DMS79 treated with DMSO at 0.1 percent for 48 hours (cell line): ENCODE data around the gene DSPP.
"Not testable (repeated sequence)": the region's sequence is repeated elsewhere in the genome, so short reads cannot be mapped to it uniquely, and the experiment has no call there.

Experiments
- DNase-seq: peaks from one replicate; lab custom pipeline; 2025; lab: John Stamatoyannopoulos, UW

The DSPP gene

DNA sequence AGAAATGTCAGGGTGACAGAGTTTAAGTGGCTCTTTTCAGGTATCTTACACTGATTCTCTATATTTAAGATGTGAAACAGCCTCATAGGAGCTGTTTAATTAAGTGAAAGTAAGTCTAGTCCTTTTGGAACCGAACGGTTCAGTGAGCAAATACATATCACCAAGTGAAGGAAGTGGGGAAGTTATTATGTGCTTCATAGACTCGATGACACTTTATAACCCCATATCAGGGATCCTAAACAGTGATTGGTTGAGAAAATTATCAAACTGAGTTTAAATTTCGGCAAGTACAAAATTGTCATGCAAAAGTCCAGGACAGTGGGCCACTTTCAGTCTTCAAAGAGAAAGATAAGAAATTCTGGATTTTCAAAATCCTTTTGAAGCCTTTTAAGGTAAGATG is at the start of gene DSPP:
TSS of gene DSPP (plus strand) at position 301 of the 400 bp plus-strand sequence. CDS start 2,380 bp downstream, outside the sequence.
- no peak for DNase-seq

DNA sequence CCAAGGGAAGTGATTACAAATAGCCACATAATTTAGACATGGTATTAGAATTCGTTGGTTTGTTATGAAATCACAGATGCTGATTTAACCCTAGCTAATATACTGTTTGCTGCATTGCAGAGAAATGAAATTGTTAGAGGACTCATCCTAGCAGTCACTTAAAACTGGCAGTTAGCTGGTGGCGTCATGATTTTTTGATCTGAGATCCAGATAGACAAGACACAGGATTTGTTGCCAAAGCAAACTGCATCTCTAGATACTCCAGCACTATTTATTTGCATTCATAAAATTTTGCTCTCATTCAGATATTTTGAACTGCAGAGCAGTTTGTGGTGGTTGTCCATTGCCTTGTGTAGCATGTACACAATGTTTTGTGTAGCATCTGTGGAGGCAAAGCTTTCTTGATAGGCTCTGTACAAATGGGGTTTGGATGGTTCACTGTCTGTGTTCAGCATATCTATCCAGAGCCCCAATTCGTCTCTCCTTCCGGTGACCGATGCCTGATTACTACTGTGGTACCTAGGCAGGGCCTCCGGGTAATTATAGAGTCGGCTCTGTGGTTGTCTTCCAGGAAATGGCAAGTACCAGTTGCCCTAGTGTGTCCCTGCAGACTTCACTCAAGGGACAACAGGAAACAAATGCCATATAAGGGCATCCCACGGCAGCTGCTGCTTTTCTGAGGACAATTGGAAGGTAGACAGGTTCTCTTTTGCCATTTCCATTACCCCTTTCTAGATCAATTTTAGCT is 49.1 kb upstream of the DSPP start:
- no peak for DNase-seq

DNA sequence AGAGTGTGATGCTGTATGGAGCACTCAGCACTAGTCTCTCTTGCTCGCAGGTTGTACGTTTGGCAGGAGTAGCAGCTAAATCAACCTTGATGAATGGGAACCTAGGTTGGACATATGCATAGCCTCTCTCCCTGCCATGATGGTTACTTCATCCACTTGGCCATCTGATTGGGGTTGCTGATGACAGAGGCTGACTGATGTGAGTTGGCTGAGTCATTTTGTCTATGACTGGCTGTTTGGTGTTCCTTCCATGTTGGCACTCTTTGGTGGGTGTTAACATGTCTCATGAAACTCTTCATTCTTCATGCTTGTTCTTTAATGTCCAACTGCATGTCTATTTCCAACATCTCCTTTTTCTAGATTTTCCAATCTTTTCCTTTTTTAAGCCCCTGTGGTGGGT is 47.5 kb upstream of the DSPP start:
- no peak for DNase-seq

- no peak for DNase-seq
These were observed 42.6 kb upstream of the DSPP start for GRCh38 chr4:87565746-87566145.

DNA sequence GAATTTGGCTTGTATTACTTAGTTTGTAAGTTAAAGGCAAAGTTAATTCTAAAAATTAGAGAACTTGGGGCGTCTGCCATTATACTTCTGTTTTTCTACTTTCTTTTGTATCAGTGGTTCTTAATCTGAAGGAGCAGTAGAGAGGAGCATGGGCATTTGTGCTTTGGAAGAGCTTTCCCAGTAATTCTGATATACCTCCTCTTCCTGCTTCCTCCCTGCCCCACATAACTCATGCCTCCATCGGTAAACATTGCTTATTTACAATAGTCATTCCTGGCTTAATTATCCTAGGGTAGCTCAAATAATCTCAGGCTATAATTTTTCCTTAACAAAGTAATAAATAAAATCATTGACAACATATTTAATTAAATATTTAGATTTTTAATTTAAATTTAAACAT is 42.1 kb upstream of the DSPP start:
- no peak for DNase-seq

GRCh38 chr4:87567191-87567590 is 41.1 kb upstream of the DSPP start:
- no peak for DNase-seq

- DNase-seq, result no peak
These were observed 38.0 kb upstream of the DSPP start for GRCh38 chr4:87570290-87570805.

DNA sequence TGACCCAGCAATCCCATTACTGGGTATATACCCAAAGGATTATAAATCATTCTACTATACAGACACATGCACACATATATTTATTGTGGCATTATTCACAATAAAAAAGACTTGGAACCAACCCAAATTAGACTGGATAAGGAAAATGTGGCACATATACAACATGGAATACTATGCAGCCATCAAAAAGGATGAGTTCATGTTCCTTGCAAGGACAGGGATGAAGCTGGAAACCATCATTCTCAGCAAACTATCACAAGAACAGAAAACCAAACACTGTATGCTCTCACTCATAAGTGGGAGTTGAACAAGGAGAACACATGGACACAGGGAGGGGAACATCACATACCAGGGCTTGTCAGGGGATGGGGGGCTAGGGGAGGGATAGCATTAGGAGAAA is 34.0 kb upstream of the DSPP start:
- not testable (repeated sequence) for DNase-seq

DNA sequence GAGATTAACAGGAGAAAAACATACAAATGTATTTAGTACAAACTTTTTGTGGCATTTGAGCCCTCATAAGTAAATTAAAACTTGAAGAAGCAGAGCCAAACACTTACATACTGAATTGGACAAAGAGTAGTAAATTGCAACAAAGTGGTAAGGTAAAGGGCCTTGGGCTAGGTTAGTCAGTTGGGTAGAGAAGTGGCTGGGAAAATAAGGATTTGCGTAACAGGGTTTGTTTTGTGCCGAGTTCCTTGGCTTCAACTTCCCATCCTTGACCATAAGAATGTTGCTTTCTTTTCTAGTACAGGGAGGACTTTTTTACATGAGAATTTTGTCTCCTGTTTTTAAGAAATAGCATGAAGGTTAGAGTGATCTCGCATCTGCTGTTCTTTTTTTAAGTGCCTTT is 33.3 kb upstream of the DSPP start:
- no peak for DNase-seq

GRCh38 chr4:87575408-87575807 is 32.9 kb upstream of the DSPP start:
- DNase-seq, result no peak

DNA sequence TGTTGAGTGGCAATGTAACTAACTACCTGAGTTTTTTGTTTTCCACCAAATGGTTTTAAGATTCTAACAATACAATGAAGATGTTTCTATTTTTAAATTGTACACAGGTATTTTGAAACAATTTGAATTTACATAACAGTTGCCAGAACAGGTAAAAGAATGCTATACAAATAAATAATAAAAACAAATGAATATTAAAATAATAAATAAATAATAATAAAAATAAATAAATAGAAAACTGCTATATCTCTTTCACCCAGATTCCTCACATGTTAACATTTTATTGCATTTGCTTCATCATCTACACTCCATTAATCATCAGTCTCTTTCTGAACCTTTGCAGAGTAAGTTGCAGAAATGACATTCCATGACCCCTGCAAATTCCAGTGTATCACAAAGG is 32.3 kb upstream of the DSPP start:
- no peak for DNase-seq

- DNase-seq, result no peak
These were observed 28.9 kb upstream of the DSPP start for GRCh38 chr4:87579478-87579877.

- DNase-seq, result no peak
These were observed 28.3 kb upstream of the DSPP start for GRCh38 chr4:87580057-87580456.

- no peak for DNase-seq
These were observed 24.0 kb upstream of the DSPP start for GRCh38 chr4:87584222-87584908.

DNA sequence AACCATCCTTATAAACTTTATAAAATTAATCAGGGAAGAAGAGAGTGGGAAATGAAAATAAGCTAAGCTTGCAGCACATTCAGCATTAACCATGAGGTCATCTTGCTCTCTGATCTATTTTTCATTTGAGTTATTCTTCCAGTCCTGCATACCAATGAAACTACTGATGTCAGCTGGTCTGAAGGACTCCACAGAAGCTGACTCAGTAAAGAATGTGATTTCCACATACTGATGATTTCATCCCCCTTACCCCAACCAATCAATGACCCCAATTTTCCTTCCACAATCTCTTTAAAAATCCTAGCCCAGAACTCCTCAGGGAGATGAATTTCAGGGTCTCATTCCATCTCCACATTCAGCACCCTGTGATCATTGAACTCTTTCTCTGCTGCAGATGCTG is 18.8 kb upstream of the DSPP start:
- DNase-seq, result no peak

DNA sequence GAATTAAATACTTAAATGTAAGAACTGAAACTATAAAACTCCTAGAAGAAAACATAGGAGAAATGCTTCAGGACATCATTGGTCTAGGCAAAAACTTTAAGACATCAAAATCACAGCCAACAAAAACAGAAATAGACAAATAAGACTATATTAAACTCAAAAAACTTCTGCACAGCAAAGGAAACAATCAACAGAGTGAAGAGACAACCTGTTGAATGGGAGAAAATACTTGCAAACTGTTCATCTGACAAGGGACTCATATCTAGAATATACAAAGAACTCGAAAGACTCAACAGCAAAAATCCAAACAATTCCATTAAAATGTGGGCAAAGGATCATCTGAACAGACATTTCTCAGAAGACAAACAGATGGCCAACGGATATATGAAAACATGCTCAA is 16.2 kb upstream of the DSPP start:
- no peak for DNase-seq

DNA sequence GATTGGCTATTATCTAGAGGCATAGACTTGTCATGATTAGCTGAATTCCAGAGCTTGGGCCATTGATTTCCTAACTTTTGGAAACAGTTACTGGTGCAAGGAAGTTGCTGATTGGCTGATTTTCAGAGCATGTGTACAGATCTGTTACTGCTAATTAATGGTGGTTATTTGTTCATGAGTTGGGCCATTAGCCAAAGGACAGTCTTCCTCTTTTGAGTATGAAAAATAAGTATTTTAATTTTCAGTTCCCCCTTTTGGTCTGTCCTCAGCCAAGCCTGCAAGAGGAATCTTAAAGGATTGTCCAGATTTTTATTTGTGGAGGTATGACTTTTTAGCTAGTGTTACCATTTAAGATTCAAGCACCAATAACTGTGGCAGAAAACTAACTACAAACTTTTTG is 7.0 kb upstream of the DSPP start:
- DNase-seq, result no peak

DNA sequence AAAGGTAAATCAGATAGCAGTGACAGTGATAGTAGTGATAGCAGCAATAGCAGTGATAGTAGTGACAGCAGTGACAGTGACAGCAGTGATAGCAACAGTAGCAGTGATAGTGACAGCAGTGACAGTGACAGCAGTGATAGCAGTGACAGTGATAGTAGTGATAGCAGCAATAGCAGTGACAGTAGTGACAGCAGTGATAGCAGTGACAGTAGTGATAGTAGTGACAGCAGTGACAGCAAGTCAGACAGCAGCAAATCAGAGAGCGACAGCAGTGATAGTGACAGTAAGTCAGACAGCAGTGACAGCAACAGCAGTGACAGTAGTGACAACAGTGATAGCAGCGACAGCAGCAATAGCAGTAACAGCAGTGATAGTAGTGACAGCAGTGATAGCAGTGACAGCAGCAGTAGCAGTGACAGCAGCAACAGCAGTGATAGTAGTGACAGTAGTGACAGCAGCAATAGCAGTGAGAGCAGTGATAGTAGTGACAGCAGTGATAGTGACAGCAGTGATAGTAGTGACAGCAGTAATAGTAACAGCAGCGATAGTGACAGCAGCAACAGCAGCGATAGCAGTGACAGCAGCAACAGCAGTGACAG is 6.1 kb downstream of the DSPP start:
- DNase-seq, result no peak

- DNase-seq, result no peak
These were observed 7.9 kb downstream of the DSPP start for GRCh38 chr4:87616268-87616667.

- no peak for DNase-seq
These were observed 11.8 kb downstream of the DSPP start for GRCh38 chr4:87620086-87620485.

DNA sequence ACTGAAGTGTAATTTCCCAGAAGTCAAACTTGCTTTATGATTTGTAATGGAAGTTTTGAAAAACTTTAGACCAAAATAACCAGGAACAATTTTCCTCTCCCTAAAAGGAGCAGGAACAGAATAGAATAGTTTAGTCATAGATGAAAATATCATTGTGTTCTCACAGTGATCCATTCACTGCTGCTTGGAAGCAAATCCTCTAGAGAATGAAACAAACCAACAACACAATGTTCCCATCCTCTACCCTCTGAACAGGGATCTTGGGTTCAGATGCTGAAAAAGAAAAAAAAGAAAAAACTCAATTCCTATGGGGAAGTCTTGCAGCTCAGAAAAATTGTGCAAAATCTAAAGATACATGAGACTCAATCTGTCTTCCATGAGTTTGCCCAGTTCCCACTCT is 12.2 kb downstream of the DSPP start:
- DNase-seq, result no peak

GRCh38 chr4:87622303-87622702 is 14.0 kb downstream of the DSPP start:
- no peak for DNase-seq

DNA sequence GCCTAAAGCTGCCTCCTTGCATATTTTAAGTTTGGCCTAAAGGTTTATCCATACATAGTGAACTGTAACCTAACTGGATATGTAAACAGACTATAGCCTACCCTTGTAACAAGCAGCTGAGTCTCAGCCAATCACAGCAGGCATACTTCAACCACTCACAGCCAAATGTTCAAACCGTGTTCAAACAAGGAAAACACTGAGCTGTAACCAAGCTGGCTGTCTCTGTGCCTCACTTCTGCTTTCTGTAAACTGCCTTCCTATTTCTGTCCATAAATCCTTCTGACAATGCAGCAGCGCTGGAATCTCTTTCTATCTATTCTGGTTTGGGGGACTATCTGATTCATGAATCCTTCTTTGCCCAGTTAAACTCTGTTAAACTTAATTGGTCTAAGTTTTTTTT is 16.4 kb downstream of the DSPP start:
- no peak for DNase-seq
